GM12874 (cell line): ENCODE measurements around the gene SEH1L.

Source experiments
- TF ChIP-seq, protein P1 (sequence below): IDR thresholded peaks from 2 replicates; pipeline ENCODE4 v1.5.1; 2011; ENCODE audit warnings: low read depth, mild to moderate bottlenecking, control low read depth, low read length, moderate library complexity; ENCODE audit not compliant: insufficient read depth

Gene SEH1L

DNA sequence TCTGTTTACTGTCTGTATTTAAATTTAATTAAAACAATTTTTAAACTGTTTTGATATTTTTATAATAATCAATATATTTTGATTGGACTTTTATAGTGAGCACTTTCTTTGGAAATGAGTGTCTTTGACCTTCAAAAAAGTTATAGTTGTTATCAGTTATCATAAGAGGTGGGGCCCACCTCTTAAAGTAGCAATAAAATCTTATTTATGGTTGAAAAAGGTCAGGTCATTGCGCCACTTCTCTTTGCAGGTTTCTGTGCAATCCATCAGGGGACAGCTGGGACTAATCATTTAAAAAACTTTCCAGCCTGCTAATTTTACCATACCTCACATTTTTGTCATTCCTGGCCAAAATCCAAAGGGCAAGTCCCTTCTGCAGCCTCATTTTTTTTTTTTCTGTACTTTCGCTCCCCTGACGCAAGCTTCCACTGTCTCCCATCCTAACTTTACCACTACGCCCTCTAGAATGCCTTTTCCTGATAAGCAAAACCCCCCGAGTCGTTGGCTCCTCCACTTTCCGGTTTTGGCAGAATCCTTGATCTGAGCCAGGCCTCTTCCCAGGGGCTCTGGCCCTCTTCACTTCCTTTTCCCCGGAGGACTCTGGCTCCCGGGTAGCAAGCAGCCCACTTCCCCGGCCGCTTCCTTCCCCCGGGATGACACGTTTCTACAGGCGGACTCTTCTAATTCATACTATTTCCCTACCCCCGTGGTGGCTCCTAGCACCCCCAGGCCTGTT is 1.1 kb upstream of the SEH1L start:
- TF ChIP-seq, protein P1, sequence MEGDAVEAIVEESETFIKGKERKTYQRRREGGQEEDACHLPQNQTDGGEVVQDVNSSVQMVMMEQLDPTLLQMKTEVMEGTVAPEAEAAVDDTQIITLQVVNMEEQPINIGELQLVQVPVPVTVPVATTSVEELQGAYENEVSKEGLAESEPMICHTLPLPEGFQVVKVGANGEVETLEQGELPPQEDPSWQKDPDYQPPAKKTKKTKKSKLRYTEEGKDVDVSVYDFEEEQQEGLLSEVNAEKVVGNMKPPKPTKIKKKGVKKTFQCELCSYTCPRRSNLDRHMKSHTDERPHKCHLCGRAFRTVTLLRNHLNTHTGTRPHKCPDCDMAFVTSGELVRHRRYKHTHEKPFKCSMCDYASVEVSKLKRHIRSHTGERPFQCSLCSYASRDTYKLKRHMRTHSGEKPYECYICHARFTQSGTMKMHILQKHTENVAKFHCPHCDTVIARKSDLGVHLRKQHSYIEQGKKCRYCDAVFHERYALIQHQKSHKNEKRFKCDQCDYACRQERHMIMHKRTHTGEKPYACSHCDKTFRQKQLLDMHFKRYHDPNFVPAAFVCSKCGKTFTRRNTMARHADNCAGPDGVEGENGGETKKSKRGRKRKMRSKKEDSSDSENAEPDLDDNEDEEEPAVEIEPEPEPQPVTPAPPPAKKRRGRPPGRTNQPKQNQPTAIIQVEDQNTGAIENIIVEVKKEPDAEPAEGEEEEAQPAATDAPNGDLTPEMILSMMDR = no peak

DNA sequence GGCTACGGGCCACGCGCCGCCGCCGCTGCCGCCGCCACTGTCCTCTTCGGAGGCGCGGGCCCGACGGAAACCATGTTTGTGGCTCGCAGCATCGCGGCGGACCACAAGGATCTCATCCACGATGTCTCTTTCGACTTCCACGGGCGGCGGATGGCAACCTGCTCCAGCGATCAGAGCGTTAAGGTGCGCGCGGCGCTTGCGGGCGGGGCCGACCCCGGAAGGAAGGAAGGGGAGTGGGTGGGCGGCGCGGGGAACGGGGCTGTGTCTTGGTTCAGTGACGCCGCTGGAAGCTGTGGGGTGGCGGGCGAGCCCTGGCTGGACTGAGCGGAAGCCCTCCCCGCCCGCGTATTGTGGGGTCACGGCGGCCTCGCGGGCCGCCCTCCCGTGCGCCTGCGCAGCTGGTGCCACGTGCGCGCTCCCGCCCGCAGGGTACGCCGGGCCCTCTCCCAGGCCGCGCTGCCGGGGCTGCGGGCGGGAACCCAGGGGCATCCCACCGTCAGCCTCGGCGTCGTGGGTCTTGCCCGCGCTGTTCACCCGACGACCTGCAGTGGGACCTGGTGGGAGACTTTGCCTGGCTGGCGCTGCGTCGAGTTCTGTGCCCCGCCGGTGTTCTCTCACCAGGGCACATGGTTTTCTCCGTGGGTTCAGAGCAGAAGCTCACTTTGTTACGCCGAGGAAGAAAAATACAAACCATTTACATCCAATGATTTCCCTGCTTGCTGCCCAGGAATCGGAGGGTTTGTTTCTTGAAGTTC is 416 bp downstream of the SEH1L start:
- TF ChIP-seq, protein P1 = no peak

DNA sequence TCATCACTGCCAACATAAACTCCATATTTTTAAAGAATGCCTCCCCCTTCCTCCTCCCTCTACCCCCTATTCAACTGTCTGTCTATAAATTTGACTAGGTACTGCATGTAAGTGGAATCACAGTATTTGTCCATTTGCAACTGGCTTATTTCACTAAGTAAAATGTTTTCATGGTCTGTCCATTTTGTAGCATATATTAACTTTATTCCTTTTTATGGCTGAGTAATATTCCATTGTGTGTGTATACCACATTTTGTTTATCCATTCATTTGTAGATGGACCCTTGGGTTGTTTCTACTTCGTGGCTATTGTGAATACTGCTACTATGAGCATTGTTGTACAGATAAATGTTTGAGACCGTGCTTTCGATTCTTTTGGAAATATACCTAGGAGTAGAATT is 10.7 kb downstream of the SEH1L start:
- TF ChIP-seq, protein P1 = no peak

DNA sequence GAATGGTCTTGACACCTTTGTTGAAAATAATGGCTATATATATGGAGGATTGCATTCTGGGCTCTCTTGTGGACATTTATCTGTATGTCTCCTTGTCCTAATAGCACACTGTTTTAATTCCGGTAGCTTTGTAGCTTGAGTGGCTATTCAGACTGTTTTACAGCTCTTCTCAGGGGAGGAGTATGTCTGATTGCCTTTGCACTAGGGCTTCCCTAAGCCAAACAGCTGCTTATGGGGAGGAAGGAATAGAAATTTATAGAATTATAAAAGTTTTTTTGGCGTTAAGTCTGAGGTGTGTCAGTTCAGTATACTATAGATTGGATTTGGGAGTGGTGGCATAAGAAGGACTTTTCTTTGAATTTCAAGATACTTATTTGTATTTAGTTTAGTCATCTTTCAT is 12.6 kb downstream of the SEH1L start:
- TF ChIP-seq, protein P1 = no peak

DNA sequence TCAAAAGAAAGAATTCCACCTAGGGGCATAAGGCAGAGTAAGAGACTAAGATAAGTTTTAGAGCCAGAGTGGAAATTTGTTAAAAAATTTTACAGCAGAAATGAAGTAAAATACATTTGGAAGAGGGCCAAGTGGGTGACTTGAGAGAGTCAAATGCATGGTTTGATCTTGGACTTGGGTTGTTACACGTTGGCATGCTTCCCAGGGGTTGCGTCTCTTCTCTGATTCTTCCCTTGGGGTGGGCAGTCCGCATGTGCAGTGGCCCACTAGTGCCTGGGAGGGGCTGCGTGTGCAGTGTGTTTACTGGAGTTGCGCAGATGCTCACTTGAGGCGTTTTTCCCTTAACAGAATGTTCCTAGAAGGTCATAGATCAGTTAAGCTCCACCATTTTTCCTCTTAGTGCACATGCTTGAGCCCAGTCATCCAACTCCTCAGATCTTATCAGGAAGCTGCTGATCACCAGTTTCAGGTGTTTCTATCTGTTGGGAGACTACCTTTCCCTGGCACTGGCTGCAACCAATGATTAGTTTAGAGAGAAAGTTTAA is 13.1 kb downstream of the SEH1L start:
- TF ChIP-seq, protein P1 = no peak

DNA sequence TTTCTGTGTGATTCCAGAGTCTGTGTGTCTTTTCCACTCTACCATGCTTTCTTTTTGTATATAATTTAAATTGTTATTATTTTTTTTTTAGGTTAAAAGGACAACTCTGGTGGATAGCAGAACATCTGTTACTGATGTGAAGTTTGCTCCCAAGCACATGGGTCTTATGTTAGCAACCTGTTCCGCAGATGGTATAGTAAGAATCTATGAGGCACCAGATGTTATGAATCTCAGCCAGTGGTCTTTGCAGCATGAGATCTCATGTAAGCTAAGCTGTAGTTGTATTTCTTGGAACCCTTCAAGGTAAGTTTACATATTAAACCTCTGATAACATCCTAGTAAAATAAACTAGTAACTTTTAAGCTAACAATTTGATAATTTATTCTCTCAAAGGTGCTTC is 15.3 kb downstream of the SEH1L start:
- TF ChIP-seq, protein P1 = no peak

DNA sequence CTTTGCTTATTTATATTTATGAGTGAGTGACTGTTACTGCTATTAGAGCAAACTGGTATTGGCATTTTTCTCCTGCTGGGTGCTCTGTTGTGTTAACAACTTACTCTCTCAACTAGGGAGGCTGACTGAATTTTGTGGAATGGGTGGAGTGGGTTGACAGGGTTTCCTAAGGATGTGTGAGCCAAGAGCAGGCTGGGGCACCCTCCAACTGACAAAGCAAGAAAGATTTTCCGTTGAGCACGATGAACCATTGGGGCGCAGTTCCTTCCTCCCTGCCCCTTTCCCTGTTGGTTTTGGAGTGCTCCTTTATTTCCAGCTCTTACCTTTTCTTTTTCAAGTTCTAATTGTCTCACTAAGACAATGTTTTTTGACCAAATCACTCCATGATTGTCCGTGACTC is 20.3 kb downstream of the SEH1L start:
- TF ChIP-seq, protein P1 = no peak
